ENCODE measurements around the gene SLC39A3.

Gene SLC39A3, protein sequence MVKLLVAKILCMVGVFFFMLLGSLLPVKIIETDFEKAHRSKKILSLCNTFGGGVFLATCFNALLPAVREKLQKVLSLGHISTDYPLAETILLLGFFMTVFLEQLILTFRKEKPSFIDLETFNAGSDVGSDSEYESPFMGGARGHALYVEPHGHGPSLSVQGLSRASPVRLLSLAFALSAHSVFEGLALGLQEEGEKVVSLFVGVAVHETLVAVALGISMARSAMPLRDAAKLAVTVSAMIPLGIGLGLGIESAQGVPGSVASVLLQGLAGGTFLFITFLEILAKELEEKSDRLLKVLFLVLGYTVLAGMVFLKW

DNA sequence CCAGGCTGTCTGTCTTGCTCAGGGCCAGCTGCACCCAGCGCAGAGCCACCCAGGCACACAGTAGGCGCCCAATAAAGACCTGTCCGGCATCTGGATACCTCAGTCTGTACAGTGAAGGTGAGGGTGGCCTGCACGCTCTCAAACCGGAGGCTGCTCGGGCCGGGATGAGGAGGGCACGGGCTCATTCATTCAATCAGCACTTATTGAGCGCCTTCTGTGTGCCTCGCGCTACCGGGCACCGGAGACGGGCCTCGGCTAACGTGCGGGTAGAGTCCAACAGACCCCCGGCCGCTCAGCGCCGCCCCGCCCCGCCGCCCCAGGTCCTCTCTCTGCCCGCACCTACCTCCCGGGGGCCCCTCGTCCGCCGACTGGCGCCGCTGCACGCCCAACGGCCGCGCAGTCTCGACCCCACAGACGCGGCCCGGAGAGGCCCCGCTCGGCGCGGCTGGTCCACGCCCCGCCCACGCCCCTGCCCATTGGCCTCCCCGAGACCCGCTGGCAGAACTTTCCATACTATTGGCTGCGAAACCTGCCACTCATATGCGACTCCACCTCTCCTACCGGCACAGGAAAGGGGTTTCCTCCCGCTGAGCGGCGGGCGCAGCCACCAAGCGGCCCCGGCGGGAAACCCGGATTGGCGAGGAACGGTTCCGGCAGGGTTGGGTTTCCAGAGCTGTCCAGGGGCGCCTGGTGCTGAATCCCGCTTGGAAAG, at the start of gene SLC39A3:
Gene SLC39A3 (minus strand): TSS at position 416 of the 712 bp plus-strand sequence. CDS start 2,760 bp downstream, outside the sequence.
- peak; percentile 98 to 100 (median 99) for DNase-seq (ENCODE audit: low read depth in 3 of 3)

- DNase-seq (ENCODE audit: low read depth in 3 of 3): no peak
These were observed 48.4 kb upstream of the SLC39A3 start for GRCh38 chr19:2788237-2788636.

GRCh38 chr19:2787115-2787514, 47.3 kb upstream of the SLC39A3 start:
- no peak for DNase-seq (ENCODE audit: low read depth in 3 of 3)

- peak; percentile 99 to 100 (median 99) for DNase-seq (ENCODE audit: low read depth in 3 of 3)
These were observed 45.6 kb upstream of the SLC39A3 start, which contains the start of gene THOP1 for GRCh38 chr19:2785244-2785997. TSS of gene THOP1 (plus strand) at chr19:2785503. CDS start at chr19:2785663, 160 bp downstream.

- no peak for DNase-seq (ENCODE audit: low read depth in 3 of 3)
These were observed 43.9 kb upstream of the SLC39A3 start for GRCh38 chr19:2783781-2784145.

- DNase-seq (ENCODE audit: low read depth in 3 of 3): peak; percentile 95 to 97 (median 95)
These were observed 43.3 kb upstream of the SLC39A3 start, which contains the start of gene SGTA for GRCh38 chr19:2782936-2783780. TSS of gene SGTA (minus strand) at chr19:2783273. CDS start at chr19:2769068, 14,205 bp downstream.

GRCh38 chr19:2782329-2782935, 42.6 kb upstream of the SLC39A3 start:
- DNase-seq (ENCODE audit: low read depth in 3 of 3): no peak

GRCh38 chr19:2780284-2780683, 40.5 kb upstream of the SLC39A3 start:
- DNase-seq (ENCODE audit: low read depth in 3 of 3): no peak

DNA sequence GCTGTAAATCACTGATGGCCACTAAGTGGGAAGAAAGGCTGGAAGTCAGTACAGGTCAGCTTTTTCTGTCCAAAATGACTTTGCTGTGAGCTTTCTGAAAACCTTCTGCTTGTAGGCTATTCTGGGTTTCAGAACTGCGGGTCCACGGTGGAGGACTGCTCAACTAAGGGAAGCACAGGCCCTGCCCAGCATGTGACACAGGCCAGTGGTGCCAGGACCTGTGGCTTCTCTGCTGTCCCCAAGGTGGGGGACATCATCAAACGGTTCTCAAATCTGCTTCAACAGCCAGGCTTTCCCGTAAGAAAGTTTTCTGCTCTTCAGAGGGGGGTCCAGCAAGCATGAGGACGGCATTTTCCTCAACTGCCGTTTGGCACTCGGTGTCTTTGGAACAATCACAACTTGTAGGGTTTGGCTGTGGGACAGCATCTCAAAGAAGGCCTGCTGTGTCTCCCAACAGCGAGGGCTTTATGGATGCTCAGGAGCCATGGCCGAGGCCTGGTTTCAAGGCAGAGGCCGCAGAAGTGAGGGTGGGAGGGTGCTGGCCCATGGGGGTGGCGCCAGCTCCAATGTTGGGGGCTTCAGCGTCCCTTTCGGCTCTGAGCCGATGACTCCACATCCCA, 39.4 kb upstream of the SLC39A3 start:
- DNase-seq (ENCODE audit: low read depth in 3 of 3): no peak

DNA sequence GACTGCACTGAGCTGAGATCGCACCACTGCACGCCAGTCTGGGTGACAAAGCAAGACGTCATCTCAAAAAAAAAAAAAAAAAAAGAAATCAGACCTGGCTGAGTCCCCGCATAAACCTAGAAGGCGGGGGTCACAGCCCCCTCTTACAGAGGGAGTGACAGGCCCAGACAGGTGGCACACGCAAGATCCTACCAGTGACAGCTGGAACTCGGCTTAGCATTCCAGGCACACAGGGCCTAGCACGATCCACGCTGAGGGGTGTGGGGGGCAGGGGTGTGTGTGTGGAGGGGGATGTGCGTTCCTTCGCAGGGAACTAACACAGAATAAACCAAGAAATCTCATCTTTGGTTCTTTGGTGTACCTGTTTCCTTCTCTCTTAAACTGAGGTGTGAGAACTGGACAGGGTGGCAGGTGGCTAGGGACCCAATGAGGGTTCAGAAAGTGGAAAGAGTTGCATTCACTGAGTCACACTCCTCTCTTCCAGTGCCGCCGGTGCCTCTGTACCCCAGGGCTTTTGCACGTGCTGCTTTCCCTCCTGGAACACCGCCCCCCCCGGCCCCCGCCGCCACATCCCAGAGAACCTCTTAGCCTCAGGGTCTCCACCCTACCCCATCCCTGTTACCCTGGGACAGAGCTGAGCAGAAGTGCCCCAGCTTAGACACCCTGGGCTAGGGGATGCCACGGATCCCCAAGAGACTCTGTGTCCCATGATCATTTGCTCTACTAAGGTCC, 38.3 kb upstream of the SLC39A3 start:
- DNase-seq (ENCODE audit: low read depth in 3 of 3): no peak

- peak; percentile 58 to 74 (median 66) for DNase-seq (ENCODE audit: low read depth in 3 of 3)
These were observed 36.0 kb upstream of the SLC39A3 start for GRCh38 chr19:2775556-2776430.

DNA sequence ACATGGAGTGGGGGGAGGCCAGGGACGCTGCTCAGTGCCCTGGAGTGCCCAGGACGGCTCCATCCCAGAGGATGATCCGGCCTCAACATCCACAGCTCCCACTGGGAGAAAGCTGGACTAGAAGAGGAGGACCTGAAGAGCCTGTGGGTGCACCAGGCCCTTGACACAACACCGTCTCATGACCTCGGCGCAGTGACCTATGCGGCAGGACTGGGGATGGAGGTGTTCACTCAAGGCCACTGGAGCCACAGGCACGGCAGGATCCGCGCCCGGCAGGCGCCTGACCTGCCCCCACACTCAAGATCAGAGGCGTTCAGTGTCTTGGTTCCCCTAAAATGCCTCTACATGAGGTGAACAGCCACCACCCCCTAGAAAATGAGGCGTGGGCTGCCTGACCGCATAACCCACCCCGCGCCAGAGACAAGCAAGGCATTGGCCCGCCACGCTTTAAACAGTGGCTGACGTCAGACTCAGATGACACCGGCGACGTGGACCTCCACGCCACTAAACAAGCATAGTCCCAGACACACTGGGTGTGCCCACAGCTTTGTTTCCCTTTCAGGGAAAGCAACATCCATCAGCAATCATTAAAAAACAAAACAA, 35.2 kb upstream of the SLC39A3 start:
- no peak for DNase-seq (ENCODE audit: low read depth in 3 of 3)

- DNase-seq (ENCODE audit: low read depth in 3 of 3): no peak
These were observed 34.4 kb upstream of the SLC39A3 start for GRCh38 chr19:2774083-2774679.

- DNase-seq (ENCODE audit: low read depth in 3 of 3): no peak
These were observed 32.2 kb upstream of the SLC39A3 start for GRCh38 chr19:2771786-2772674.

- DNase-seq (ENCODE audit: low read depth in 3 of 3): no peak
These were observed 30.5 kb upstream of the SLC39A3 start for GRCh38 chr19:2770055-2771013.

DNA sequence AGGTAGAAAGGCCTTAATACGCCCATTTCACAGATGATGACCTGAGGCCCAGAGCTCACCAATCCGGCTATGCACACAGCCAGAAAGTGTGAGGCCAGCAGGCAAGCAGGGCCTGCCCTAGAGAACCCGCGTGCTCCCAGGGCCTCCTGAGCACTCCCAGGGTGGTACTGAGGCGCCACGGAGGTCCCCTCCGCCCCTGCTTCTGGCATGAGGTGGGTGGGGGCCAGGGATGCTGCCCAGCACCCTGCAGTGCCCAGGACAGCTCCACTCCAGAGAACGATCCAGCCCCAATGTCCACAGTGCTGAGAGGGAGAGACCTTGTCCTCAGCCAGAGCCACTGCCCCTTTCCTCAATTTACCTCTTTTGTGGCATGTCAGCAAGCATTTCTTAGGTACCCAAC, 29.4 kb upstream of the SLC39A3 start:
- no peak for DNase-seq (ENCODE audit: low read depth in 3 of 3)

Data from stimulated activated CD4-positive, alpha-beta T cell treated with anti-CD3 and anti-CD28 coated beads, TNF-alpha, amount 100 ng/mL, for 48 hours (primary cell).